ENCODE data around the gene CERS5.

CERS5 gene

DNA sequence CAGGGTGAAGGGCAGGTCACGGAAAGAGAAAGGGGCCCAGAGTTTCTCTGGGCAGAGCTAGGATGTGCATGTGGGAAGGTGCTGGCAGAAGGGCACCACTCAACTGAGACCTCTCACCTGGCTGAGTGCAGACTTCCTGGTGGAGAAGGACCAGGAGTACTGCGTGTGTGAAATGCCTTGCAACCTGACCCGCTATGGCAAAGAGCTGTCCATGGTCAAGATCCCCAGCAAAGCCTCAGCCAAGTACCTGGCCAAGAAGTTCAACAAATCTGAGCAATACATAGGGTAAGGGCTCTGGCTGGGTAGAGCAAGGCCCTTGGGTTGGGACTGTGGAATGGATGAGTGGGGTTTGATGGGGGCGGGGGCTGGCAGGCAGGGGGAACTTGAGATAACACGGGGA, 87.4 kb downstream of the CERS5 start:
- DNase-seq (ENCODE audit: low read depth, low spot score), result no peak
